ENCODE data around the gene HCFC1.

HCFC1 gene

GRCh38 chrX:153960077-153960476, 11.5 kb downstream of the HCFC1 start:
- Histone ChIP-seq H2AFZ (no peak overlapping the region), H3K79me2 (peaks cover 5% of the 10 kb centered on the region), H3K27ac (no peak overlapping the region), H3K9ac (no peak overlapping the region), H3K4me3 (ENCODE audit: low read depth, low read length) (no peak overlapping the region), H3K36me3 (ENCODE audit: control insufficient read depth, insufficient read depth, low read length) (no peaks in the 10 kb centered on the region), H3K4me1 (no peaks in the 10 kb centered on the region), H3K9me3 (ENCODE audit: control insufficient read depth, low read length) (no peaks in the 10 kb centered on the region), H3K27me3 (ENCODE audit: control insufficient read depth, insufficient read depth, low read length) (no peaks in the 10 kb centered on the region), H3K4me2 (ENCODE audit: low read length) (no peak overlapping the region)
- TF ChIP-seq CTCF (IDR thresholded peaks at IDR 0.05) = no peak

- no peak overlapping the region for H3K27ac ChIP-seq
- H2AFZ ChIP-seq = no peak overlapping the region
- H3K36me3 ChIP-seq (ENCODE audit: control insufficient read depth, insufficient read depth, low read length) = no peaks in the 10 kb centered on the region
- H3K4me2 ChIP-seq (ENCODE audit: low read length) = no peak overlapping the region
- TF ChIP-seq CTCF (IDR thresholded peaks at IDR 0.05) = no peak
- no peaks in the 10 kb centered on the region for H3K27me3 ChIP-seq (ENCODE audit: control insufficient read depth, insufficient read depth, low read length)
- no peak overlapping the region for H3K9ac ChIP-seq
- no peaks in the 10 kb centered on the region for H3K9me3 ChIP-seq (ENCODE audit: control insufficient read depth, low read length)
- no peaks in the 10 kb centered on the region for H3K4me1 ChIP-seq
- peaks cover 2% of the 10 kb centered on the region for H3K79me2 ChIP-seq
- H3K4me3 ChIP-seq (ENCODE audit: low read depth, low read length) = no peak overlapping the region
Measured at GRCh38 chrX:153959649-153960048, 12.0 kb downstream of the HCFC1 start.

GRCh38 chrX:153958605-153959004, 13.0 kb downstream of the HCFC1 start:
- H3K27me3 ChIP-seq (ENCODE audit: control insufficient read depth, insufficient read depth, low read length) = no peaks in the 10 kb centered on the region
- no peaks in the 10 kb centered on the region for H3K4me1 ChIP-seq
- no peak for TF ChIP-seq CTCF (IDR thresholded peaks at IDR 0.05)
- no peak overlapping the region for H3K4me2 ChIP-seq (ENCODE audit: low read length)
- no peak overlapping the region for H3K27ac ChIP-seq
- H3K9me3 ChIP-seq (ENCODE audit: control insufficient read depth, low read length) = no peaks in the 10 kb centered on the region
- no peak overlapping the region for H3K9ac ChIP-seq
- no peaks in the 10 kb centered on the region for H3K36me3 ChIP-seq (ENCODE audit: control insufficient read depth, insufficient read depth, low read length)
- no peak overlapping the region for H3K4me3 ChIP-seq (ENCODE audit: low read depth, low read length)
- no peak overlapping the region for H2AFZ ChIP-seq
- H3K79me2 ChIP-seq = peaks cover 2% of the 10 kb centered on the region

GRCh38 chrX:153957224-153957623, 14.4 kb downstream of the HCFC1 start:
- H3K9ac ChIP-seq = no peak overlapping the region
- H3K9me3 ChIP-seq (ENCODE audit: control insufficient read depth, low read length) = no peaks in the 10 kb centered on the region
- H3K36me3 ChIP-seq (ENCODE audit: control insufficient read depth, insufficient read depth, low read length) = no peaks in the 10 kb centered on the region
- no peaks in the 10 kb centered on the region for H3K27me3 ChIP-seq (ENCODE audit: control insufficient read depth, insufficient read depth, low read length)
- no peak overlapping the region for H2AFZ ChIP-seq
- no peak overlapping the region for H3K27ac ChIP-seq
- TF ChIP-seq CTCF (IDR thresholded peaks at IDR 0.05) = no peak
- H3K4me3 ChIP-seq (ENCODE audit: low read depth, low read length) = no peak overlapping the region
- no peak overlapping the region for H3K4me2 ChIP-seq (ENCODE audit: low read length)
- H3K79me2 ChIP-seq = peaks cover 2% of the 10 kb centered on the region
- no peaks in the 10 kb centered on the region for H3K4me1 ChIP-seq

GRCh38 chrX:153956044-153956907, 15.3 kb downstream of the HCFC1 start:
- H3K79me2 ChIP-seq = peaks cover 2% of the 10 kb centered on the region
- no peaks in the 10 kb centered on the region for H3K9me3 ChIP-seq (ENCODE audit: control insufficient read depth, low read length)
- no peaks in the 10 kb centered on the region for H3K4me1 ChIP-seq
- no peak overlapping the region for H3K4me2 ChIP-seq (ENCODE audit: low read length)
- no peak overlapping the region for H3K9ac ChIP-seq
- H2AFZ ChIP-seq = no peak overlapping the region
- no peaks in the 10 kb centered on the region for H3K27me3 ChIP-seq (ENCODE audit: control insufficient read depth, insufficient read depth, low read length)
- no peak overlapping the region for H3K27ac ChIP-seq
- no peak overlapping the region for H3K4me3 ChIP-seq (ENCODE audit: low read depth, low read length)
- TF ChIP-seq CTCF (IDR thresholded peaks at IDR 0.05) = no peak
- H3K36me3 ChIP-seq (ENCODE audit: control insufficient read depth, insufficient read depth, low read length) = no peaks in the 10 kb centered on the region
